Lower leg skin (tissue), 3 donors: ENCODE results near the gene GADL1.

ENCODE experiments used
- POLR2A ChIP-seq, 2 donors: fragments of 450-650 bp; IDR thresholded peaks; one replicate each; pipeline ENCODE4 v1.6.1; 2016 to 2017; ENCODE audit warnings: antibody characterized with exemption in 2 of 2, mild to moderate bottlenecking in 1 of 2, moderate library complexity in 1 of 2
- TF ChIP-seq, protein P1 (sequence below), 3 donors: fragments of 450-650 bp; IDR thresholded peaks; one replicate each; pipeline ENCODE4 v1.5.1; 2016; ENCODE audit warnings: antibody characterized with exemption in 3 of 3, mild to moderate bottlenecking in 3 of 3, moderate library complexity in 2 of 3

DNA sequence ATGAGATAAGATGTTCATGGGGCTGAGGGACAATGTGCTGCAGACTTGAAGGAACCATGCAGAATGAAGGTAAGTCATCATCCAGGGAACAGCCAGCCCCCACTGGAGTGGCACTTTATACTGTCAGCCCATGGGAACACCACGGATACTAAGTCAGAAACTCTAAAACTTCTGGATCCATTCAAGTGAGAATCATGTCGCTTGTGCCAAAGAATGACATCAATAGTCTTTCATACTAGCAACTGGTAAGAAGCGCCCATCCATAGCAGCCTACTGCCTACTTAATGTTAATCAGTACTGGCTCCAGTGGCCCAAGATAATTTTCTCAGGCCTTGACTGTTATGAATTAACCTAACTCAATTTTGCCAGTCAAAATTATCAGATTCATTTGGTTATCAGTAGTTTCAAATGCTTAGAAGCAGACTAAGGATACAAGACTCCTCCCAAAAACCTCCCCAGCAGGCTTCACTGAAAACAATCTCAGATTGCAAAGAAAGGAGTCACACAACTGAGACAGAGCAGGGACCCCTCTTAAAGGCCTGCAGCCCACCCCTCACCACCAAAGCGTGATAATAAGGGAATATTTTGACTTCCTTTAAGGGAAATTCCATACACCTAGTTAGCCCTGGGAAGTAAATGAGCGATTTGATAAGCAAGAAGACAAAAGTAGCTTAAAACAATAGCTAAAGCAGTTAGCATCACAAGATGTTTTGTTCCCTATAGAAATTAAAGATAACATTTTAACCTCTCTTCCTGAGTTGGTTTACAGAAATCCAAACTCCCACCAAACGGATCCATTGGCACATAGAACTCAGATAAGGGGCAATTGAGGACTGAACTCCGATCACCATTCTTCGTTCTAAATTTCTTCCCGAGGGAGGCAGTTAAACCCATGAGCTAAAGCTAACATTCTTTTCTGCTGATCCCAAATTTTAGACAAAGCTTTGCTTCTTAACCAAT is 189.2 kb downstream of the GADL1 start:
- TF ChIP-seq, protein P1, sequence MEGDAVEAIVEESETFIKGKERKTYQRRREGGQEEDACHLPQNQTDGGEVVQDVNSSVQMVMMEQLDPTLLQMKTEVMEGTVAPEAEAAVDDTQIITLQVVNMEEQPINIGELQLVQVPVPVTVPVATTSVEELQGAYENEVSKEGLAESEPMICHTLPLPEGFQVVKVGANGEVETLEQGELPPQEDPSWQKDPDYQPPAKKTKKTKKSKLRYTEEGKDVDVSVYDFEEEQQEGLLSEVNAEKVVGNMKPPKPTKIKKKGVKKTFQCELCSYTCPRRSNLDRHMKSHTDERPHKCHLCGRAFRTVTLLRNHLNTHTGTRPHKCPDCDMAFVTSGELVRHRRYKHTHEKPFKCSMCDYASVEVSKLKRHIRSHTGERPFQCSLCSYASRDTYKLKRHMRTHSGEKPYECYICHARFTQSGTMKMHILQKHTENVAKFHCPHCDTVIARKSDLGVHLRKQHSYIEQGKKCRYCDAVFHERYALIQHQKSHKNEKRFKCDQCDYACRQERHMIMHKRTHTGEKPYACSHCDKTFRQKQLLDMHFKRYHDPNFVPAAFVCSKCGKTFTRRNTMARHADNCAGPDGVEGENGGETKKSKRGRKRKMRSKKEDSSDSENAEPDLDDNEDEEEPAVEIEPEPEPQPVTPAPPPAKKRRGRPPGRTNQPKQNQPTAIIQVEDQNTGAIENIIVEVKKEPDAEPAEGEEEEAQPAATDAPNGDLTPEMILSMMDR (IDR thresholded peaks at IDR 0.05), result no peak
- TF ChIP-seq POLR2A (IDR thresholded peaks at IDR 0.05), result no peak
